ENCODE results near the gene RMDN2. TPM values are rescaled to one million over a fixed set of nuclear protein-coding genes. Genes with fewer than 3 reads are reported as not detected.

The RMDN2 gene
- polyA plus RNA-seq, 1 experiment, result 5.7 TPM

DNA sequence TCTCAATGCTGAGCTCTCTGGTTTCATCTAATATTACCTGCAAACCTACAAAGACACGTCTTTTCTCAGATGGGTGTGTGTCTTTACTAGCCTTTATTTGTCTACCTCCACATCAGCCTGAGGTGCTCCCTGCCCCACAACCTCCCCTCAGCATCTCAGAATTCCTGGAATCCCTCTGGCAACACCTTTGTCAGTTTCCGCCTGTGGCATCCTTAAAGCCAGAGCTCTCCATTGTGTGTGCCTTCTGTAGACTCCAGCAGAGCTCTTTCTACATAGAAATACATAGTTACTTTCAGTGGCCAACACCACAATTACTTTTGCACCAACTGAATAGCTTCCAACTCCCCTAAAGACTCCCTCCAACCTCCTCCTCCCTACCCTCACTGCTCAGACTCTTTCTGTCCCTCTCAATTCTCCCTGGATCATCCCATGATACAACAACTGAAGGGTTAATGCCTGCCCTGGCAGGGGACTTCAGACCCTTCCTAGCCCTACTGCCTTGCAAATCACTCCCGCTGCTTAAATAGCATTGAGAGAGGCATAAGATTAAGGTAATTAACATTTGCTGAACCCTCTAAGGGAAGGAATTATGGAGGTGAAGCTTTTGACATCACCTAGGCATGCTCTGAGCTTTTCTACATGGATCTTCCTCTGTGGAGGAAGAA lies 39.6 kb upstream of the RMDN2 start:
- ChIA-PET POLR2A (no interaction called here), CTCF (interaction anchor here (0.7 to 4.5 kb wide), 4 partner anchors 8 to 489 kb away, joined by 5 to 40 read pairs (median 10); no protein-coding TSS in a partner anchor)
- Histone ChIP-seq H3K27me3 (ENCODE audit: control insufficient read depth, insufficient read depth, low read length) (peaks cover 2% of the 10 kb centered on the region), H3K27ac (ENCODE audit: low read depth, low read length) (no peak overlapping the region), H3K9me3 (ENCODE audit: control insufficient read depth, insufficient read depth, low read length) (no peaks in the 10 kb centered on the region), H3K4me3 (ENCODE audit: low read depth, low read length) (no peak overlapping the region)
- no peak for DNase-seq (ENCODE audit: low read depth, low spot score)
- TF ChIP-seq, protein P1, sequence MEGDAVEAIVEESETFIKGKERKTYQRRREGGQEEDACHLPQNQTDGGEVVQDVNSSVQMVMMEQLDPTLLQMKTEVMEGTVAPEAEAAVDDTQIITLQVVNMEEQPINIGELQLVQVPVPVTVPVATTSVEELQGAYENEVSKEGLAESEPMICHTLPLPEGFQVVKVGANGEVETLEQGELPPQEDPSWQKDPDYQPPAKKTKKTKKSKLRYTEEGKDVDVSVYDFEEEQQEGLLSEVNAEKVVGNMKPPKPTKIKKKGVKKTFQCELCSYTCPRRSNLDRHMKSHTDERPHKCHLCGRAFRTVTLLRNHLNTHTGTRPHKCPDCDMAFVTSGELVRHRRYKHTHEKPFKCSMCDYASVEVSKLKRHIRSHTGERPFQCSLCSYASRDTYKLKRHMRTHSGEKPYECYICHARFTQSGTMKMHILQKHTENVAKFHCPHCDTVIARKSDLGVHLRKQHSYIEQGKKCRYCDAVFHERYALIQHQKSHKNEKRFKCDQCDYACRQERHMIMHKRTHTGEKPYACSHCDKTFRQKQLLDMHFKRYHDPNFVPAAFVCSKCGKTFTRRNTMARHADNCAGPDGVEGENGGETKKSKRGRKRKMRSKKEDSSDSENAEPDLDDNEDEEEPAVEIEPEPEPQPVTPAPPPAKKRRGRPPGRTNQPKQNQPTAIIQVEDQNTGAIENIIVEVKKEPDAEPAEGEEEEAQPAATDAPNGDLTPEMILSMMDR (IDR thresholded peaks at IDR 0.05; ENCODE audit: low read depth, low read length), result no peak

DNA sequence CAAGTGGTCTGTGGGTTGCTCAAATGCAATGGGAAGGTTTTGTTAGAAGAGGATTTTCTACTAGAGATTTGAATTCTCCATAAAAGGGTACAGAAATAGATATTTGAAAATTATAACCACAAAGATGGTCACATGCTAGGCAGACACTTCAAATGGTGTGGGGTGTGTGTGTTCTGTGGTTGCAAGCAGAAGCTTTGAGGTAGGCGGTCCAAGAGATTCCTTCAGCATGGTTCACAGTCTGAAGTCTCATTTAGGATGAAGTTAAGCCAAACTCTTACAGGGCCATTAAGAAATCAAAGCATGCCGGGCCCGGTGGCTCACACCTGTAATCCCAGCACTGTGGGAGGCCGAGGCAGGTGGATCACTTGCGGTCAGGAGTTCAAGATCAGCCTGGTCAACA lies 38.3 kb upstream of the RMDN2 start:
- no peak for DNase-seq (ENCODE audit: low read depth, low spot score)
- H3K27ac ChIP-seq (ENCODE audit: low read depth, low read length), result no peak overlapping the region
- CTCF ChIA-PET, result interaction anchor here (2.4 to 4.5 kb wide), 2 partner anchors 9 to 491 kb away, joined by 14 to 40 read pairs; no protein-coding TSS in a partner anchor
- no peak overlapping the region for H3K4me3 ChIP-seq (ENCODE audit: low read depth, low read length)
- no peaks in the 10 kb centered on the region for H3K9me3 ChIP-seq (ENCODE audit: control insufficient read depth, insufficient read depth, low read length)
- POLR2A ChIA-PET, result no interaction called here
- TF ChIP-seq, protein P1 (IDR thresholded peaks at IDR 0.05; ENCODE audit: low read depth, low read length), result no peak
- H3K27me3 ChIP-seq (ENCODE audit: control insufficient read depth, insufficient read depth, low read length), result peaks cover 2% of the 10 kb centered on the region

DNA sequence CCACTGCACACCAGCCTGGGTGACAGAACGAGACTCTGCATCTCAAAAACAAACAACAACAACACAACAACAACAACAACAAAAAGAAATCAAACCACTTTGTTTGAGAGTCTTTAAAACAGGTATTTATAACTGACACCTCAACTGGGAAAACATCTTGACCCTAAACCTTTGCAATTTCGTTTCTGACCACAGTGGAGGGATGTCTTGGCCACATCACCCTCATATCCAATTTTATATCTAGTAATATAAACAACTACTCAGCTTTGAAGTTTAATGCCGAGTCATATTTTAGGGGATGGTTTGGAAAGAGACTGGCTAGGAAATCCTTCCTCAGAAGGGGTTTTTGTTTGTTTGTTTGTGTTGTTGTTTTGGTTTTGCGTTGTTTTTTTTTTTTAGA lies 37.8 kb upstream of the RMDN2 start:
- Histone ChIP-seq H3K27ac (ENCODE audit: low read depth, low read length) (no peak overlapping the region), H3K27me3 (ENCODE audit: control insufficient read depth, insufficient read depth, low read length) (peaks cover 2% of the 10 kb centered on the region), H3K9me3 (ENCODE audit: control insufficient read depth, insufficient read depth, low read length) (no peaks in the 10 kb centered on the region), H3K4me3 (ENCODE audit: low read depth, low read length) (no peak overlapping the region)
- CTCF ChIA-PET, result interaction anchor here (2.0 to 4.5 kb wide), 2 partner anchors 10 to 491 kb away, joined by 19 to 40 read pairs; no protein-coding TSS in a partner anchor
- TF ChIP-seq, protein P1 (IDR thresholded peaks at IDR 0.05; ENCODE audit: low read depth, low read length), result no peak
- POLR2A ChIA-PET, result no interaction called here
- no peak for DNase-seq (ENCODE audit: low read depth, low spot score)

DNA sequence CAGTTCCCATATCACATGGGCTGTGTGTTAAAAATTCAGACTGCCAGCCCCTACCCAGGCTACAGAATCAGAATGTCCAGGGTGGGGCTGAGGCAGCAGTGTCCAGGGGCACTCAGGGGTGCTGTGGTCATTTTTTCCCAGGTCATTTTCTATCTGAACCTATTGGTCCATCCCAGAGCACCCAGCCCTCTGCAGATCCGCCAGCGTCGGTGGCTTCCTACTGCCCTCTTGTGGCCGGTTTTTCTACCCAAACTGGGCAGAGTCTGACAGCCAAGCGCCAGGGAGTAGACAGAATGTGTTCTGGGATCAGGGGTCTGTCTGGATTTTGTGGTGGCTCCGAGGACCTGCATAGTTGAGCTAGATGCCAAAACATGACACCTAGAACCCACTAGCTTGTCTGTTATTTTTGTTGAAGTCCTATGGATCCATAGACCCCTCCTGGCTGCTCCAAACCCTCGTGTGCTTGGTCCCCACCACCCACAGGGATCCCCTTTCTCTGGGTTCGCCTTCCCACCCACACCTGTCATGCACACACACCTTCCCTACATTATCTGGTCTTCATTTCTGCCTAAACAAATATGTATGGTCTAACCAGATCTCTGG lies 34.1 kb upstream of the RMDN2 start:
- H3K4me3 ChIP-seq (ENCODE audit: low read depth, low read length), result no peak overlapping the region
- H3K9me3 ChIP-seq (ENCODE audit: control insufficient read depth, insufficient read depth, low read length), result no peaks in the 10 kb centered on the region
- TF ChIP-seq, protein P1 (IDR thresholded peaks at IDR 0.05; ENCODE audit: low read depth, low read length), result peak; percentile 91
- no peak overlapping the region for H3K27ac ChIP-seq (ENCODE audit: low read depth, low read length)
- H3K27me3 ChIP-seq (ENCODE audit: control insufficient read depth, insufficient read depth, low read length), result peaks cover under 1% of the 10 kb centered on the region
- ChIA-PET POLR2A (no interaction called here), CTCF (interaction anchor here (0.5 to 3.1 kb wide), 28 partner anchors 9 to 723 kb away, joined by 3 to 36 read pairs (median 4); no protein-coding TSS in a partner anchor)
- DNase-seq (ENCODE audit: low read depth, low spot score), result no peak

DNA sequence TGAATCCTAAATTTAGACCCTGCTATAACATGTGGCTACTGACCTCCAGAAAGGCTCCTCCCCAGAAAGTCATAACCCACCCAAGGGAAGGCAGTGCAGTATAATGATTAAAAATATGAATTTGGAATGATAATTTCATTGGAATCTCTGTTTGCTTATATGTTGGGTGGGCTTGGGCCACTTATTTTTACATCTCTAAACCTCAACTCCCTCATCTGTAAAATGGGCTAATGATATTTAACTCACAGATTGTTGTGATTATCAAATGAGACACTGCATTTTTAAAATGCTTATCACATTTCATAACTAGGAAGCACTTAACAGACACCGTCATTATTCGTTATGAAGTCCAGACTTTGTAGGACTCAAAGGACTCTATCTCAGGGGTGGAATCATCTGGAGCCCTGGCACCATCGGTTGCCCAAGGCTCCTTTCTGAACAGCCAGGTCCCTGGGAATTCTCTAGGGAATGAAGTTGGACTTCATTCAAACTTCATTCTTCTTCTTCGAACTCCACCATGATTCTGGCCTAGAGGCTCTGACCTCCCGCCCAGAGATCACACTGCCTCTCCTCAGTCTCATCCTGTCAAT lies 33.1 kb upstream of the RMDN2 start:
- Histone ChIP-seq H3K9me3 (ENCODE audit: control insufficient read depth, insufficient read depth, low read length) (no peaks in the 10 kb centered on the region), H3K4me3 (ENCODE audit: low read depth, low read length) (no peak overlapping the region), H3K27me3 (ENCODE audit: control insufficient read depth, insufficient read depth, low read length) (no peaks in the 10 kb centered on the region), H3K27ac (ENCODE audit: low read depth, low read length) (no peak overlapping the region)
- no peak for DNase-seq (ENCODE audit: low read depth, low spot score)
- ChIA-PET CTCF (interaction anchor here (0.6 to 3.1 kb wide), 18 partner anchors 10 to 724 kb away, joined by 3 to 36 read pairs (median 4); no protein-coding TSS in a partner anchor), POLR2A (no interaction called here)
- TF ChIP-seq, protein P1 (IDR thresholded peaks at IDR 0.05; ENCODE audit: low read depth, low read length), result no peak

All from AG04450 (cell line).